MCF 10A (cell line): ENCODE measurements around the gene CERS6. TPM values are rescaled to one million over a fixed set of nuclear protein-coding genes. Genes with fewer than 3 reads are reported as not detected.

Experiments
- BruUV-seq: library from RNA; stranded (reverse); fragments of 400-500 nt; replicated peaks from 2 replicates; lab custom pipeline; 2021; lab: Mats Ljungman, UMichigan
- CTCF ChIA-PET: fragments of 300-600 bp; sonication (Branson Sonifier 250); formaldehyde crosslinking; extraction: SDS; loops from one replicate; lab custom pipeline; 2021; ENCODE audit warnings: antibody characterized with exemption, inconsistent platforms; lab: Yijun Ruan, JAX
- POLR2A ChIA-PET: fragments of 300-600, 350-650 bp; sonication (Branson Sonifier 250); formaldehyde crosslinking; extraction: SDS; loops from one replicate; lab custom pipeline; 2020; ENCODE audit warnings: antibody characterized with exemption, inconsistent platforms; lab: Yijun Ruan, JAX
- DNase-seq: peaks from one replicate; pipeline ENCODE4 v3.0.0-alpha.2; 2018; ENCODE audit not compliant: unreplicated experiment
- H3K27ac Mint-ChIP-seq: one replicate; pipeline ENCODE4 v1.8.0; 2022; ENCODE audit warnings: mild to moderate bottlenecking, low read depth, mixed read lengths; ENCODE audit not compliant: unreplicated experiment
- H3K27me3 Mint-ChIP-seq: one replicate; pipeline ENCODE4 v1.8.0; 2022; ENCODE audit warnings: mixed read lengths; ENCODE audit not compliant: insufficient read depth, unreplicated experiment
- H3K36me3 Mint-ChIP-seq: one replicate; pipeline ENCODE4 v1.8.0; 2022; ENCODE audit warnings: mild to moderate bottlenecking, moderate library complexity, mixed read lengths; ENCODE audit not compliant: insufficient read depth, unreplicated experiment
- H3K4me1 Mint-ChIP-seq: one replicate; pipeline ENCODE4 v1.8.0; 2022; ENCODE audit warnings: mixed read lengths; ENCODE audit not compliant: insufficient read depth, unreplicated experiment
- H3K4me3 Mint-ChIP-seq: one replicate; pipeline ENCODE4 v1.8.0; 2022; ENCODE audit warnings: mild to moderate bottlenecking, moderate library complexity, mixed read lengths; ENCODE audit not compliant: unreplicated experiment
- H3K9me3 Mint-ChIP-seq: one replicate; pipeline ENCODE4 v1.8.0; 2022; ENCODE audit warnings: mixed read lengths; ENCODE audit not compliant: unreplicated experiment
- intact Hi-C: fragments of 100-400 bp; cut with micrococcal nuclease; formaldehyde crosslinking; loops from 2 replicates; pipeline ENCODE4 v1.14.1; 2022
- total RNA-seq: library from RNA; stranded (reverse); gene quantifications from 2 replicates; pipeline ENCODE4 v1.2.3, GENCODE V29; 2022
- TF ChIP-seq, protein P1 (sequence below): fragments of 200-600 bp; IDR thresholded peaks from one replicate; pipeline ENCODE4 v1.8.0; 2022; ENCODE audit warnings: antibody characterized with exemption, mild to moderate bottlenecking; ENCODE audit not compliant: unreplicated experiment

CERS6 gene
- total RNA-seq, 1 experiment from 2014 or later, result 27.4 TPM

DNA sequence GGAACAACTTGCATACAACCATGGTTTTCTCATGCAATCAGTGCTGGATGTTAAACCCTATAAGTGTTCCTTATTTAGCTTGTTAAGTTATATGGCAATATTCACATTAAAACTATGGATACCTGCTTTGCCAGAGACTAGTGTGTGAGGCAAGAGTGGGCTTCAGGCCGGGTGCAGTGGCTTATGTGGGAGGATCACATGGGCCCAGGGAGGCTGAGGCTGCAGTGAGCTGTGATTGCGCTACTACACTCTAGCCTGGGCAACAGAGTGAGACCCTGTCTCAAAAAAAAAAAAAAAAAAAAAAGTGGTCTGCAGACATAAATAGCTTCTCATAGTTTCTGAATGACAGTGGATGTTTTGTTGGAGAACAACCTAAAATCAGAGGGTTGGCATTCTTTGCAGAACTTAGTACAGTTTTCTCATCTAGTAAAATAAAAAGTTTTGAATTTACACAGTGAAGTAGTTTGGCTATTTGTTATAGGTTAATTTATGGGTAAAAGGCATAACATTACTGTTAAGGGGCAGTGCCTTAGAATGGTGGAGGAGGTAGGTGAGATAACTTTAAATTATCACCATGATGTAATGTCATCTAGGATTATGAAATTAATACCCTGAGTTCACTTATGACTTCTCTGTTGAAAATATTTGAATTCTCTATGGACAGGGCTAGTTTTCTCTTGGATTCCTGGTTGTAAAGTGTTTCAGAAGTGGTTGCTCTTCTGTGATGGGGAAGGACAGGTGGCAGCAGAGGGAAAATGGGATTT lies 5.3 kb downstream of the CERS6 start:
- POLR2A ChIA-PET, result interaction anchor here (0.8 to 1.7 kb wide), 3 partner anchors 9 to 38 kb away, joined by 3 to 5 read pairs (median 3); no protein-coding TSS in a partner anchor
- Mint-ChIP-seq H3K27ac (no peak overlapping the region), H3K4me3 (no peak overlapping the region), H3K36me3 (no peaks in the 10 kb centered on the region), H3K9me3 (no peaks in the 10 kb centered on the region), H3K4me1 (peaks cover 37% of the 10 kb centered on the region), H3K27me3 (no peaks in the 10 kb centered on the region)
- DNase-seq, result no peak
- BruUV-seq, result no TSS peak
- CTCF ChIA-PET, result no interaction called here
- intact Hi-C loops, result no loop called here
- TF ChIP-seq, protein P1, sequence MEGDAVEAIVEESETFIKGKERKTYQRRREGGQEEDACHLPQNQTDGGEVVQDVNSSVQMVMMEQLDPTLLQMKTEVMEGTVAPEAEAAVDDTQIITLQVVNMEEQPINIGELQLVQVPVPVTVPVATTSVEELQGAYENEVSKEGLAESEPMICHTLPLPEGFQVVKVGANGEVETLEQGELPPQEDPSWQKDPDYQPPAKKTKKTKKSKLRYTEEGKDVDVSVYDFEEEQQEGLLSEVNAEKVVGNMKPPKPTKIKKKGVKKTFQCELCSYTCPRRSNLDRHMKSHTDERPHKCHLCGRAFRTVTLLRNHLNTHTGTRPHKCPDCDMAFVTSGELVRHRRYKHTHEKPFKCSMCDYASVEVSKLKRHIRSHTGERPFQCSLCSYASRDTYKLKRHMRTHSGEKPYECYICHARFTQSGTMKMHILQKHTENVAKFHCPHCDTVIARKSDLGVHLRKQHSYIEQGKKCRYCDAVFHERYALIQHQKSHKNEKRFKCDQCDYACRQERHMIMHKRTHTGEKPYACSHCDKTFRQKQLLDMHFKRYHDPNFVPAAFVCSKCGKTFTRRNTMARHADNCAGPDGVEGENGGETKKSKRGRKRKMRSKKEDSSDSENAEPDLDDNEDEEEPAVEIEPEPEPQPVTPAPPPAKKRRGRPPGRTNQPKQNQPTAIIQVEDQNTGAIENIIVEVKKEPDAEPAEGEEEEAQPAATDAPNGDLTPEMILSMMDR, result no peak

DNA sequence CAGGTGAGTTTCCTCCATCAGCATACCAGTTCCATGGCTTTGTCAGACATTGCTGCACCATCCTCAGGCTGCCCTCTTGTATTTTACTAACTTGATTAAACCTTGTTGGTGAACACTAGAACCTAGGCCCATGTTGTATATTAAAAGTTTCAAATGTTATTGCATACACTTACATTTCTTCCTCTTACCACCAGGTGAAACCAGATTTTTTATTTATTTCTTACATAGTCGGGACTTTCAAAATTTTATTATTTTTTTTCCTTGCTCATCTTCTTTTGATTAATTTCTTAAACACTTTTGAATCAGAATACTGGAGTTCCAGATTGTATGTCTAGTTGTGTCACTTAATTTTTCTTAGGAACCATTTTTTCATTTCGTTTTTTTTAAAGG lies 5.9 kb downstream of the CERS6 start:
- no peaks in the 10 kb centered on the region for H3K27me3 Mint-ChIP-seq
- no peaks in the 10 kb centered on the region for H3K36me3 Mint-ChIP-seq
- no TSS peak for BruUV-seq
- DNase-seq, result no peak
- intact Hi-C loops, result no loop called here
- ChIA-PET POLR2A (interaction anchor here (0.8 kb wide), 1 partner anchor 38 kb away, joined by 3 read pairs; no protein-coding TSS in a partner anchor), CTCF (no interaction called here)
- TF ChIP-seq, protein P1, result no peak
- peaks cover 43% of the 10 kb centered on the region for H3K4me1 Mint-ChIP-seq
- H3K9me3 Mint-ChIP-seq, result no peaks in the 10 kb centered on the region
- no peak overlapping the region for H3K4me3 Mint-ChIP-seq
- H3K27ac Mint-ChIP-seq, result no peak overlapping the region

DNA sequence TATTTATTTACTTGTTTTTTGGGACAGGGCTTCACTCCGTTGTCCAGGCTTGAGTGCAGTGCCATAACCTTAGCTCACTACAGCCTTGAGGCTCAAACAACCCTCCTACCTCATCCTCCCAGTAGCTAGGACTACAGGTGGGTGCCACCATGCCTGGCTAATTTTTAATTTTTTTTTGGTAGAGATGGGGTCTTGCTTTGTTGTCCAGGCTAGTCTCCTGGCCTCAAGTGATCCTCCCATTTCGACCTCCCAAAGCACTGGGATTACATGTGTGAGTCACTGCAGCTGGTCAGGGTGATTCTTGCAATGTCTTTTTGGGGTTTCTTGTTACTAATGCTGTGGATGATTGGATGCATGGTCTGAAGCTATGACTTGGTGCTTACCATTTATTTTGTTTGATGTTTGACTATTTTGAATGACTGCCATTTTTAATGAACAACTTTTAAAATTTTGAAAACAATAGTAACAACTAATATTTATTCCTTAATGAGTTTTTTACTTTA lies 6.5 kb downstream of the CERS6 start:
- CTCF ChIA-PET, result interaction anchor here (0.6 to 0.7 kb wide), 2 partner anchors 19 to 78 kb away, joined by 3 read pairs; no protein-coding TSS in a partner anchor
- Mint-ChIP-seq H3K4me3 (no peak overlapping the region), H3K36me3 (no peaks in the 10 kb centered on the region), H3K9me3 (no peaks in the 10 kb centered on the region), H3K27me3 (no peaks in the 10 kb centered on the region), H3K27ac (no peak overlapping the region), H3K4me1 (peaks cover 48% of the 10 kb centered on the region)
- no peak for DNase-seq
- POLR2A ChIA-PET, result no interaction called here
- intact Hi-C loops, result no loop called here
- TF ChIP-seq, protein P1, result no peak
- BruUV-seq, result no TSS peak

DNA sequence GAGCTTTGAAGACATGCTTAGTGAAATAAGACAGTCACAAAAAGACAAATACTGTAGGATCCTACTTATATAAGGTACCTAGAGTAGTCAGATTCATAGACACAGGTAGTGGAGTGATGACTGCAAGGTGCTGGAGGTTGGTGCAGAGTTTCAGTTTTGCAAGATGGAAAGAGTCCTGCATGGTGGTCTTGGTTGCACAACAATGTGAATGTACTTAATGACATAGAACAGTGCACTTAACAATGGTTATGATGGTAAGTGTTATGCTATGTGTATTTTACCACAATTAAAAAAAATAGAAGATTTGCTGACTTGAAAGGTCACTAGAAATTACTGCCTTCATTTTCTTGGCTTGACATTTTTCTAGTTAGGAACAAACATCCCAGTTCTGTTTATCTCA lies 9.5 kb downstream of the CERS6 start:
- no peak overlapping the region for H3K27ac Mint-ChIP-seq
- H3K4me1 Mint-ChIP-seq, result peaks cover 42% of the 10 kb centered on the region
- no peak overlapping the region for H3K4me3 Mint-ChIP-seq
- CTCF ChIA-PET, result interaction anchor here (0.6 to 1.1 kb wide), 3 partner anchors 222 to 1851 kb away, joined by 3 to 5 read pairs (median 3); no protein-coding TSS in a partner anchor
- H3K9me3 Mint-ChIP-seq, result no peaks in the 10 kb centered on the region
- intact Hi-C loops, result no loop called here
- BruUV-seq, result no TSS peak
- no peaks in the 10 kb centered on the region for H3K36me3 Mint-ChIP-seq
- no peaks in the 10 kb centered on the region for H3K27me3 Mint-ChIP-seq
- DNase-seq, result no peak
- POLR2A ChIA-PET, result interaction anchor here (3.3 kb wide), 1 partner anchor 7 kb away, joined by 12 read pairs; no protein-coding TSS in a partner anchor
- TF ChIP-seq, protein P1, result no peak
